ENCODE results near the gene WFIKKN1. TPM values are rescaled to one million over a fixed set of nuclear protein-coding genes. Genes with fewer than 3 reads are reported as not detected.

The WFIKKN1 gene
- total RNA-seq, 1 donor from 2014 or later, result 0.56 TPM

DNA sequence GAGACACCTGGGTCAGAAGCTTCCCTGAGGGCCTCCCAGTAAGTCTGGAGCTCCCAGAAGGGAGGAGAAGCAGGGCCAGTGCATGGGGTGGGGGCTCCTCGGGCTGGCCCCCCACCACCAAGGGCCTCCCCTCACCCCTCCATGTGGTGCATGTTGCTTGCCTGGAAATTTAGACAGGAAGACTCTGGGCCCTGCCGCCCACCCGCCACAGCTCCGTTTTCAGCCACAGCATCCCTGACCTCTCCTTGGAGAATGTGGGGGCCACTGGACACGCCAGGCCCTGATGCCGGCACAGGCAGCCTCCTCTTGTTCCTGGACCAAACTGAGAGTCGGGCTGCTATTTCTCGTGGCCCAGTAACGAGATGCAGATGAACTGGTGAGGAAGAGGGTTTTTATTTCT is 8.1 kb downstream of the WFIKKN1 start:
- Mint-ChIP-seq H3K9me3 (ENCODE audit: unreplicated experiment) (no peaks in the 10 kb centered on the region), H3K27me3 (ENCODE audit: unreplicated experiment) (no peaks in the 10 kb centered on the region), H3K4me3 (ENCODE audit: unreplicated experiment) (no peak overlapping the region), H3K36me3 (ENCODE audit: unreplicated experiment) (no peaks in the 10 kb centered on the region), H3K4me1 (ENCODE audit: unreplicated experiment) (peaks cover 14% of the 10 kb centered on the region), H3K27ac (ENCODE audit: unreplicated experiment) (no peak overlapping the region)
- TF ChIP-seq, protein P1, sequence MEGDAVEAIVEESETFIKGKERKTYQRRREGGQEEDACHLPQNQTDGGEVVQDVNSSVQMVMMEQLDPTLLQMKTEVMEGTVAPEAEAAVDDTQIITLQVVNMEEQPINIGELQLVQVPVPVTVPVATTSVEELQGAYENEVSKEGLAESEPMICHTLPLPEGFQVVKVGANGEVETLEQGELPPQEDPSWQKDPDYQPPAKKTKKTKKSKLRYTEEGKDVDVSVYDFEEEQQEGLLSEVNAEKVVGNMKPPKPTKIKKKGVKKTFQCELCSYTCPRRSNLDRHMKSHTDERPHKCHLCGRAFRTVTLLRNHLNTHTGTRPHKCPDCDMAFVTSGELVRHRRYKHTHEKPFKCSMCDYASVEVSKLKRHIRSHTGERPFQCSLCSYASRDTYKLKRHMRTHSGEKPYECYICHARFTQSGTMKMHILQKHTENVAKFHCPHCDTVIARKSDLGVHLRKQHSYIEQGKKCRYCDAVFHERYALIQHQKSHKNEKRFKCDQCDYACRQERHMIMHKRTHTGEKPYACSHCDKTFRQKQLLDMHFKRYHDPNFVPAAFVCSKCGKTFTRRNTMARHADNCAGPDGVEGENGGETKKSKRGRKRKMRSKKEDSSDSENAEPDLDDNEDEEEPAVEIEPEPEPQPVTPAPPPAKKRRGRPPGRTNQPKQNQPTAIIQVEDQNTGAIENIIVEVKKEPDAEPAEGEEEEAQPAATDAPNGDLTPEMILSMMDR (IDR thresholded peaks at IDR 0.05), result no peak
- no peak for DNase-seq (ENCODE audit: extremely low spot score, unreplicated experiment)

DNA sequence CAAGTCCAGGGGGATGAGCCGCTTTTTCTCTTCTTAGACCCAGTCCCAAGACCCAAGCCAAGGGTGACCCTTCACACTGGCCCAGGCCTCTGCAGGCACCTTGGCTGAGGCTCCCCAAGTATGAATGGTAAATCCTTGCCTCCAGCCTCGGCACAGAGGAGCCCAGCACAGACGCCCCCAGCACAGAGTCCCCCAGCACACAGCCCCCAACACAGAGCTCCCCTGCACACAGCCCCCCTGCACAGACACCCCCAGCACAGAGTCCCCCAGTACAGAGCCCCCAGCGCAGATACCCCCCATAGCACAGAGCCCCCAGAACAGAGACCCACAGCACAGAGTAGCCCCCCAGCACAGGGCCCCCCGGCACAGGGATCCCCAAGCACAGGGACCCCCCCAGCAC is 9.8 kb downstream of the WFIKKN1 start:
- H3K4me3 Mint-ChIP-seq (ENCODE audit: unreplicated experiment), result peak overlapping the region; percentile 26
- TF ChIP-seq, protein P1 (IDR thresholded peaks at IDR 0.05), result no peak
- H3K36me3 Mint-ChIP-seq (ENCODE audit: unreplicated experiment), result no peaks in the 10 kb centered on the region
- no peak overlapping the region for H3K27ac Mint-ChIP-seq (ENCODE audit: unreplicated experiment)
- no peaks in the 10 kb centered on the region for H3K9me3 Mint-ChIP-seq (ENCODE audit: unreplicated experiment)
- no peak for DNase-seq (ENCODE audit: extremely low spot score, unreplicated experiment)
- H3K27me3 Mint-ChIP-seq (ENCODE audit: unreplicated experiment), result no peaks in the 10 kb centered on the region
- H3K4me1 Mint-ChIP-seq (ENCODE audit: unreplicated experiment), result peaks cover 10% of the 10 kb centered on the region

DNA sequence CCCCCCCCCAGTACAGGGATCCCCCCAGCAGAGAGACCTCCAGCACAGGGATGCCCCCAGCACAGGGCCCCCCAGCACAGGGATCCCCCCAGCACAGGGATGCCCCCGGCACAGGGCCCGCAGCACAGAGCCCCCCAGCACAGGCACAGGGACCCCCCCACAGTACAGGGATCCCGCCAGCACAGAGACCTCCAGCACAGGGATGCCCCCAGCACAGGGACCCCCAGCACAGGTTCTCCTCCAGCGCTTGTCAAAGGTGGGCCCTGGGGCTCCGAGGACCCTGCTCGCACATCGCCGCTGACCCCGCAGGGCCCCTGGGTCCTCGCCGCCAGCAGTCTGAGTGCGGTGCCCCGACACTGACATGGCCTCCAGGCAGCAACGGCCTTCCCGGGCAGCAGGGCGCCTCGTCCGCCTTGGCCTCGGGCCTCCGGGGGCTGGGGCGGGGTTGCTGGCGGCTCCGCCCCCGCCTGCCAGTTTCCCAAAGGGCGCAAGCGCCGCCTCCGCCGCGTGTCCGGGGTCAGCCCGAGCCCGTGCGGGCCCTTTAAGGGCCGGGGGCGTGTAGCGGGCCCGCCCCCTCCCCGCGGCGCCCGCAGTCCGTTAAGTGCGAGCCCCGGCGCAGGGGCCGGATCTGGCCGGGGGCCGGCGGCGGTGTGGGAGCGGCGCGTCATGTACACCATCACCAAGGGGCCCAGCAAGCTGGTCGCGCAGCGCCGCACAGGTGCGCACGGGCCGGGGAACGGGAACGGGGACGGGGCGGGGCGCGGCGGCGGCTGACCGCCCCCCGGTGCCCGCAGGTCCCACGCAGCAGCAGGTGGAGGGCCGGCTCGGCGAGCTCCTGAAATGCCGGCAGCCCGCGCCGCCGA is 10.8 kb downstream of the WFIKKN1 start, which contains the start of gene MCRIP2:
MCRIP2 (plus strand) TSS at position 503 of the 863 bp plus-strand sequence; CDS start at position 667, 164 bp downstream.
- Mint-ChIP-seq H3K4me1 (ENCODE audit: unreplicated experiment) (peaks cover 14% of the 10 kb centered on the region), H3K9me3 (ENCODE audit: unreplicated experiment) (no peaks in the 10 kb centered on the region), H3K27me3 (ENCODE audit: unreplicated experiment) (no peaks in the 10 kb centered on the region), H3K4me3 (ENCODE audit: unreplicated experiment) (peak within 1 kb of the TSS; percentile 61), H3K36me3 (ENCODE audit: unreplicated experiment) (no peaks in the 10 kb centered on the region), H3K27ac (ENCODE audit: unreplicated experiment) (no peak within 1 kb of the TSS)
- DNase-seq (ENCODE audit: extremely low spot score, unreplicated experiment), result no peak
- TF ChIP-seq, protein P1 (IDR thresholded peaks at IDR 0.05), result no peak

DNA sequence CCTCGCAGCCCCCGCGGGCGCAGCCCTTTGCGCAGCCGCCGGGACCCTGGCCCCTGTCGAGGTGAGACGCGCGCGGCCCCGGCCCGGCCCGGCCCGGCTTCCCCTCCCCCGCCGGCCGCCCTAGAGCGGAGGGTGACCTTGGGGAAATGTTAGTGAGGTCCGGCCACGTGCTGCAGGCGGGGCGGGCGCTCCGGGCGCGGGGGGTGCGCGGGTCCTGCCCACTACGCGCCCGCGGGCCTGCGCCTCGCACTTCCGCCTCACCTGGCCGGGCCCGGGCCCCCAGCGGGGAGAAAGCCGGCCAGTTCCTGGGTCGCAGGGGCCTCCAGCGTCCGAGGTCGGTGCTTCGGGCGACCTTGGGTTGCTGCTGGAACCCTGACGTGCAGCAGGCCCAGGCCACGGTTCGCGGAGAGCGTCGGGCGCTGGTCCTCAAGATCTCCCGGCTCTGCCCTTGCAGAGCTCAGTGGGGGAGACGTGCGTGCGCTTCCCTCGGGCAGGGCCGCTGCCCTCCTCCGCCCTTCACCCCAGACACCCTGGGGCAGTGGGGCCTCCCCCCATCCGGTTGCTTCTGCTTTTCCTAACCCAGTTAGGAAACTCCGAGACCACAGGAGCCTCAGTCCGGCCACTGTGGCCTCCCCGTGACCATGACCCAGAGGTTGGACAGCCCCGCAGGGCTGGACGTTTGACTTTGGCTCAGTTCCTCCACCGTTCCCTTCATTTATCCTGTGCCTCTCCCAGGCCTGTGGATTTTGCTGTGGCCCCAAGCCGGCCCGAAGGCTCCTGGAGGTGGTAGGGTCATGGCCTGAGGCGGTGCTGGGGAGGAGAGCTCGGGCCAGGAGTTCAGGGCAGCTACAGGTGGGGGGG is 11.6 kb downstream of the WFIKKN1 start:
- peak overlapping the region; percentile 61 for H3K4me3 Mint-ChIP-seq (ENCODE audit: unreplicated experiment)
- no peaks in the 10 kb centered on the region for H3K36me3 Mint-ChIP-seq (ENCODE audit: unreplicated experiment)
- TF ChIP-seq, protein P1 (IDR thresholded peaks at IDR 0.05), result no peak
- no peaks in the 10 kb centered on the region for H3K27me3 Mint-ChIP-seq (ENCODE audit: unreplicated experiment)
- no peaks in the 10 kb centered on the region for H3K9me3 Mint-ChIP-seq (ENCODE audit: unreplicated experiment)
- H3K27ac Mint-ChIP-seq (ENCODE audit: unreplicated experiment), result no peak overlapping the region
- DNase-seq (ENCODE audit: extremely low spot score, unreplicated experiment), result no peak
- peaks cover 14% of the 10 kb centered on the region for H3K4me1 Mint-ChIP-seq (ENCODE audit: unreplicated experiment)

DNA sequence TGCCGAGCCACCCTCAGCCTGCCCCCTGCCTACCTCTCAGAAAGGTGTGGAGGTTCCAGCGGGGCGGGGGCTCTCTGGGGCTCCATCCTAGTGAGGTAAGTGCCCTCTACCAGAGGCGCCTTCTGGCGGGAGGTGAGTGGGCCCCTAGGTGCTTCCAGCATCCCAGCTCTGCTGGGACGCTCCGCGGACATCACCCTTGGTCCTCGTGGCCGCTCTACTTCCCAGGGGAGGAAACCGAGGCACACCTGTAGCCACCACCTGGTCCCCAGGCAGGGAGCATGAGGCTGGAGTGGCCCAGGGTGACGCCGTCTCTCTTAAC is 12.2 kb downstream of the WFIKKN1 start:
- peak overlapping the region; percentile 61 for H3K4me3 Mint-ChIP-seq (ENCODE audit: unreplicated experiment)
- TF ChIP-seq, protein P1 (IDR thresholded peaks at IDR 0.05), result no peak
- peaks cover 16% of the 10 kb centered on the region for H3K4me1 Mint-ChIP-seq (ENCODE audit: unreplicated experiment)
- H3K36me3 Mint-ChIP-seq (ENCODE audit: unreplicated experiment), result no peaks in the 10 kb centered on the region
- no peak overlapping the region for H3K27ac Mint-ChIP-seq (ENCODE audit: unreplicated experiment)
- no peaks in the 10 kb centered on the region for H3K9me3 Mint-ChIP-seq (ENCODE audit: unreplicated experiment)
- no peak for DNase-seq (ENCODE audit: extremely low spot score, unreplicated experiment)
- H3K27me3 Mint-ChIP-seq (ENCODE audit: unreplicated experiment), result no peaks in the 10 kb centered on the region

Data from osteocyte (in vitro differentiated cells).